ENCODE measurements around the gene CARD19. TPM values are rescaled to one million over a fixed set of nuclear protein-coding genes. Genes with fewer than 3 reads are reported as not detected.

The CARD19 gene
- total and polyA plus RNA-seq, 2 of the 8 experiments (the other 6 are each of a cell fraction or from before 2014, with no cell fraction given) = 21.2 to 112 TPM

DNA sequence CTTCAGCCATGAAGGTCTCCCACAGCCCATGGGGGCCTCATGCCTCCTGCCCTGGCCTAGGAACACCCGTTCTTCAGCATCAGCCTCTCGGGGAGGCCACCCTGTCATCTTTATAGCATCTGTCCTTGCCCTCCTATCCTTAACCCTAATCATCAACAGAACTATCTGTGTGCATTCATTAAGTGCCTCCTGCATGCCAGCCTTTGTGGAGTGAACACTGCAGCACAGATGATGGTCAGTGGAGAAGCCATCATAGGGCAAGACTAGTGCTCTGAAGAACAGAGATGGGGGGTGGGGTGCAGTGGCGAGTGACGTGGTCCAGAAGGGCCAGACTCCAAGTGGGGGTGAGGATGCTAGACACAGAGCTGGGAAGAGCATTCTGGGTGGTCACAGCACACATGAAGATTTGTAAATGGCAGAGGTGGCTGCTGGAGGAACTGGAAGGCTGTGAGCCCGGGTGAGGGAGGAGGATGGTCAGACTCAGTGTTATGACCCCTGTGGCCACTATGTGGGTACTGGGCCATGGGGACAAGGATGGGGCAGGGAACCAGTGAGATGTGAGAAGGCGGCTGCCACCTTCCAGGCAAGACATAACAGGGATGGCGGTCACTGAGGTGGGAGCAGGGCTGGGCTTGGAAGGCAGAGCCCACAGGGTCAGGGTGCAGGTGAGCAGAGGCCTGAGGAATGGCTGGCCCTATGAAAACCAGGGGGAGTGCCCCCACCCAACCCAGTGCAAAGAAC lies 3.6 kb upstream of the CARD19 start:
- no peak overlapping the region for H2BK15ac ChIP-seq (ENCODE audit: low read length)
- FAIRE-seq (no peak), DNase-seq (ENCODE audit: low read depth in 1 of 2, low spot score in 2 of 2) (no peak)
- no peaks in the 10 kb centered on the region for H3K9me3 ChIP-seq (ENCODE audit: insufficient read depth in 2 of 2, low read depth in 1 of 2, low read length in 1 of 2)
- H4K8ac ChIP-seq (ENCODE audit: extremely low read depth, insufficient read depth, low read length) = no peak overlapping the region
- H3K23me2 ChIP-seq (ENCODE audit: low read depth, low read length) = peaks cover 12% of the 10 kb centered on the region
- no peak overlapping the region for H3K4me2 ChIP-seq (ENCODE audit: insufficient read depth in 1 of 2, low read depth in 2 of 2, low read length in 2 of 2)
- no peak overlapping the region for H2AK5ac ChIP-seq (ENCODE audit: low read depth, low read length)
- no peaks in the 10 kb centered on the region for H3K79me1 ChIP-seq (ENCODE audit: low read depth, low read length)
- no peak overlapping the region for H3K23ac ChIP-seq (ENCODE audit: insufficient read length)
- WGBS, 2 experiments (ENCODE audit: extremely low coverage in 1 of 2, insufficient coverage in 1 of 2, insufficient read length in 1 of 2, insufficient replicate concordance in 2 of 2, low coverage in 1 of 2, low lambda C conversion rate in 2 of 2, missing lambda C conversion rate in 1 of 2) = 86% methylated on average over 7 of the region's 7 CpGs; no CpG with 5 or more reads in 1 of the 2 experiments
- H4K91ac ChIP-seq (replicated peaks; ENCODE audit: insufficient read length, low read length) = no peak overlapping the region
- H3K18ac ChIP-seq (ENCODE audit: extremely low read depth, low read length) = no peak overlapping the region
- no peak overlapping the region for H2BK5ac ChIP-seq (ENCODE audit: low read depth, low read length)
- H3K14ac ChIP-seq (ENCODE audit: insufficient read length) = no peak overlapping the region
- H3K4ac ChIP-seq (replicated peaks; ENCODE audit: insufficient read length, low read depth, low read length) = no peak overlapping the region
- H3K4me1 ChIP-seq (replicated peaks in 1 of 4; ENCODE audit: control insufficient read depth in 3 of 4, insufficient read depth in 4 of 4, low read length in 3 of 4) = peaks cover 0 to 13% (median 7%) of the 10 kb centered on the region in 4 experiments; a peak in 4 of 7 replicates
- no peak overlapping the region for H2BK12ac ChIP-seq (ENCODE audit: low read depth, low read length)
- no peak overlapping the region for H4K5ac ChIP-seq (ENCODE audit: insufficient read length, low read depth, low read length)
- POLR2A ChIA-PET (ENCODE audit: partially characterized antibody) = interaction anchor here (0.8 kb wide), 1 partner anchor 78 kb away, joined by 3 read pairs; no protein-coding TSS in a partner anchor
- no peak overlapping the region for H3K9ac ChIP-seq (replicated peaks in 1 of 4; ENCODE audit: extremely low read depth in 1 of 4, low read depth in 3 of 4, low read length in 3 of 4)
- 0 out of 4 replicates have a peak, but pooled peaks cover 0 to 2% of the 10 kb centered on the region in 2 experiments for H3K79me2 ChIP-seq (ENCODE audit: control insufficient read depth in 1 of 2, insufficient read depth in 2 of 2, low read length in 2 of 2)
- TF ChIP-seq EGR1 (IDR thresholded peaks at IDR 0.05; ENCODE audit: borderline replicate concordance, low read depth, low read length) = no peak
- no peak for TF ChIP-seq BRCA1 (IDR thresholded peaks at IDR 0.05; ENCODE audit: low read depth, low read length)
- TF ChIP-seq POLR2AphosphoS5 (IDR thresholded peaks at IDR 0.05; ENCODE audit: low read depth, low read length) = no peak
- no peak for TF ChIP-seq BACH1 (IDR thresholded peaks at IDR 0.05; ENCODE audit: low read length)
- no peak for TF ChIP-seq CBX5 (IDR thresholded peaks at IDR 0.05; ENCODE audit: low read depth, low read length)
- TF ChIP-seq CTBP2 (IDR thresholded peaks at IDR 0.05; ENCODE audit: borderline replicate concordance, insufficient read depth, insufficient read length, low read length) = no peak
- no peak for TF ChIP-seq SIX5 (IDR thresholded peaks at IDR 0.05; ENCODE audit: low read depth, low read length)
- TF ChIP-seq ASH2L (IDR thresholded peaks at IDR 0.05; ENCODE audit: low read length) = no peak
- H3K4me3 ChIP-seq (ENCODE audit: extremely low read depth in 1 of 4, insufficient read depth in 2 of 4, low read depth in 3 of 4, low read length in 4 of 4) = no peak overlapping the region
- no peak overlapping the region for H2BK20ac ChIP-seq (ENCODE audit: low read length)
- H3K36me3 ChIP-seq (ENCODE audit: control insufficient read depth in 2 of 4, insufficient read depth in 4 of 4, low read length in 3 of 4) = no peaks in the 10 kb centered on the region
- no peaks in the 10 kb centered on the region for H4K20me1 ChIP-seq (replicated peaks in 1 of 2; ENCODE audit: control insufficient read depth in 1 of 2, insufficient read depth in 2 of 2, low read length in 2 of 2)
- no peak overlapping the region for H3K56ac ChIP-seq (replicated peaks; ENCODE audit: insufficient read length, low read depth, low read length)
- H2BK120ac ChIP-seq (replicated peaks; ENCODE audit: low read depth, low read length) = no peak overlapping the region
- no peaks in the 10 kb centered on the region; a peak in 1 of 7 replicates for H3K27me3 ChIP-seq (replicated peaks in 1 of 4; ENCODE audit: control insufficient read depth in 3 of 4, extremely low read depth in 1 of 4, insufficient read depth in 3 of 4, low read length in 3 of 4)
- CTCF ChIA-PET (ENCODE audit: partially characterized antibody) = interaction anchor here (1.0 kb wide), 1 partner anchor 11 kb away, joined by 3 read pairs; no protein-coding TSS in a partner anchor
- H2AFZ ChIP-seq (ENCODE audit: low read length) = no peak overlapping the region
- no peak overlapping the region for H3K27ac ChIP-seq (ENCODE audit: low read depth, low read length)

Measured in H1 (cell line).